Sigmoid colon (tissue), 4 donors: ENCODE data around the gene KLHDC7B.

Experiments used
- POLR2A ChIP-seq, 2 donors: fragments of 450-650 bp; IDR thresholded peaks; one replicate each; pipeline ENCODE4 v1.6.1; 2016; ENCODE audit warnings: antibody characterized with exemption in 2 of 2, mild to moderate bottlenecking in 2 of 2, moderate library complexity in 2 of 2
- POLR2AphosphoS5 ChIP-seq, 4 donors: sonication (generic); formaldehyde crosslinking; IDR thresholded peaks; one replicate each; pipeline ENCODE4 v1.6.1; 2017; ENCODE audit warnings: antibody characterized with exemption in 4 of 4
- TF ChIP-seq, protein P1 (sequence below), 4 experiments: fragments of 450-650 bp in 3 of 4; fragments of 200-600 bp in 1 of 4; IDR thresholded peaks; one replicate each; pipeline ENCODE4 v1.5.1; 2016 to 2019; ENCODE audit warnings: antibody characterized with exemption in 4 of 4, mild to moderate bottlenecking in 3 of 4, moderate library complexity in 2 of 4

DNA sequence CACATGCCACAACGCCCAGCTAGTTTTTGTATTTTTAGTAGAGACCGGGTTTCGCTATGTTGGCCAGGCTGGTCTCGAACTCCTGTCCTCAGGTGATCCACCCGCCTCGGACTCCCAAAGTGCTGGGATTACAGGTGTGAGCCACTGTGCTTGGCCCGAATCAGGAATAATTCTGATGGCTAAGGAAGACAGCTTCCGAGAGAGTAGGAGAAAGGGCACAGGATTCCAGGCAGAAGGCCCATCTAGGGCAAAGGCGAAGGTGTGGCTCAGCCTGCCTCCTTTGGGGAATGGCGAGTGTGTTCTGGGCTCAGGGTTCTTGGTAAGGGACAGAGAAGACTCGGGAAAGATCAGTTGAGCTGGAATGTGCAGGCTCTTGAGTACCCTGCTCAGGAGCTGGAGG is 18.6 kb downstream of the KLHDC7B start:
- no peak for TF ChIP-seq POLR2AphosphoS5 (IDR thresholded peaks at IDR 0.05)
- TF ChIP-seq, protein P1, sequence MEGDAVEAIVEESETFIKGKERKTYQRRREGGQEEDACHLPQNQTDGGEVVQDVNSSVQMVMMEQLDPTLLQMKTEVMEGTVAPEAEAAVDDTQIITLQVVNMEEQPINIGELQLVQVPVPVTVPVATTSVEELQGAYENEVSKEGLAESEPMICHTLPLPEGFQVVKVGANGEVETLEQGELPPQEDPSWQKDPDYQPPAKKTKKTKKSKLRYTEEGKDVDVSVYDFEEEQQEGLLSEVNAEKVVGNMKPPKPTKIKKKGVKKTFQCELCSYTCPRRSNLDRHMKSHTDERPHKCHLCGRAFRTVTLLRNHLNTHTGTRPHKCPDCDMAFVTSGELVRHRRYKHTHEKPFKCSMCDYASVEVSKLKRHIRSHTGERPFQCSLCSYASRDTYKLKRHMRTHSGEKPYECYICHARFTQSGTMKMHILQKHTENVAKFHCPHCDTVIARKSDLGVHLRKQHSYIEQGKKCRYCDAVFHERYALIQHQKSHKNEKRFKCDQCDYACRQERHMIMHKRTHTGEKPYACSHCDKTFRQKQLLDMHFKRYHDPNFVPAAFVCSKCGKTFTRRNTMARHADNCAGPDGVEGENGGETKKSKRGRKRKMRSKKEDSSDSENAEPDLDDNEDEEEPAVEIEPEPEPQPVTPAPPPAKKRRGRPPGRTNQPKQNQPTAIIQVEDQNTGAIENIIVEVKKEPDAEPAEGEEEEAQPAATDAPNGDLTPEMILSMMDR (IDR thresholded peaks at IDR 0.05): no peak
- no peak for TF ChIP-seq POLR2A (IDR thresholded peaks at IDR 0.05)
